Measurements from ENCODE around the gene NAPEPLD.

The NAPEPLD gene

DNA sequence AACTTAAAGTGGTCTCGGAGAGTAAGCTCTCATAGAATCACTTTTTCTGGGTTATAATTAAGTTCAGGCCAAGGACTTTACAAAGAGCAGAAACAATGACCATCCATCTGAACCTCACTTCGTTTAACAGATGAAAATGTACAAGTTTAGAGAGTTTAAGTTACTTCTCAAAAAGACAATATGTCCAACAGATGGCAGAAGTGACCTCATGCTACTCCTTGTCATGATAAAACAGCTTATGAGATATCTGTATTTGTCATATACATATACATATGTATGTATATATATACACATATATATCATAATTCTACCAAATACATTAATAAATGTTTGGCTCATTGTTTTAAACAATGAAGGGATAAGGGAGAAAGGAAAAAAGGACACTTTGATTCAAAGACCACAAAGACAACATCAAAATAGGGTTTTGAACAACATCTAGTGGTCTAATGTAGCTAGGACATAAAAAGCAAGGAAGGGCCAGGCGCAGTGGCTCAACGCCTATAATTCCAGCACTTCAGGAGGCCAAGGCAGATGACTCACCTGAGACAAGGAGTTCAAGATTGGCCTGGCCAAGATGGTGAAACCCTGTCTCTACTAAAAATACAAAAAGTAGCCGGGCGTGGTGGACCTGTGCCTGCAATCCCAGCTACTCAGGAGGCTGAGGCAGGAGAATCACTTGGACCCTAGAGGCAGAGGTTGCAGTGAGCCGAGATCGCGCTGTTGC is 17.8 kb downstream of the NAPEPLD start:
- Histone ChIP-seq H3K4me1 (ENCODE audit: low read length) (no peaks in the 10 kb centered on the region), H4K20me1 (ENCODE audit: insufficient read depth, low read length) (no peaks in the 10 kb centered on the region), H3K4me3 (ENCODE audit: low read length) (no peak overlapping the region), H3K9ac (ENCODE audit: low read length) (no peak overlapping the region), H3K9me3 (replicated peaks; ENCODE audit: insufficient read depth, low read length) (no peaks in the 10 kb centered on the region), H3K79me2 (ENCODE audit: low read length) (no peaks in the 10 kb centered on the region), H3F3A (ENCODE audit: insufficient read depth, low read length) (no peaks in the 10 kb centered on the region), H3K4me2 (ENCODE audit: low read depth, low read length) (no peak overlapping the region), H3K9me2 (replicated peaks; ENCODE audit: insufficient read depth, low read length) (no peaks in the 10 kb centered on the region), H2AFZ (ENCODE audit: low read length) (no peak overlapping the region), H3K36me3 (replicated peaks; ENCODE audit: insufficient read depth, low read length) (no peaks in the 10 kb centered on the region), H3K27ac (ENCODE audit: low read length) (no peak overlapping the region), H3K27me3 (replicated peaks; ENCODE audit: insufficient read depth, low read length) (no peaks in the 10 kb centered on the region)
- no peak for DNase-seq
- TF ChIP-seq EZH2 (optimal IDR thresholded peaks at IDR 0.05; ENCODE audit: low read depth, low read length) (no peak), EZH2phosphoT487 (IDR thresholded peaks at IDR 0.05; ENCODE audit: low read length) (no peak), CTCF (IDR thresholded peaks at IDR 0.05; ENCODE audit: low read length) (no peak)

GRCh38 chr7:103129702-103130549 is 19.0 kb downstream of the NAPEPLD start:
- H4K20me1 ChIP-seq (ENCODE audit: insufficient read depth, low read length) = no peaks in the 10 kb centered on the region
- no peaks in the 10 kb centered on the region for H3K9me2 ChIP-seq (replicated peaks; ENCODE audit: insufficient read depth, low read length)
- TF ChIP-seq CTCF (IDR thresholded peaks at IDR 0.05; ENCODE audit: low read length) = no peak
- no peak for TF ChIP-seq EZH2phosphoT487 (IDR thresholded peaks at IDR 0.05; ENCODE audit: low read length)
- TF ChIP-seq EZH2 (optimal IDR thresholded peaks at IDR 0.05; ENCODE audit: low read depth, low read length) = no peak
- peak overlapping the region; percentile 39 for H3K4me2 ChIP-seq (ENCODE audit: low read depth, low read length)
- DNase-seq = no peak
- H3K9ac ChIP-seq (ENCODE audit: low read length) = no peak overlapping the region
- H3K36me3 ChIP-seq (replicated peaks; ENCODE audit: insufficient read depth, low read length) = no peaks in the 10 kb centered on the region
- no peaks in the 10 kb centered on the region for H3K9me3 ChIP-seq (replicated peaks; ENCODE audit: insufficient read depth, low read length)
- H3K4me1 ChIP-seq (ENCODE audit: low read length) = no peaks in the 10 kb centered on the region
- no peaks in the 10 kb centered on the region for H3K27me3 ChIP-seq (replicated peaks; ENCODE audit: insufficient read depth, low read length)
- H3K4me3 ChIP-seq (ENCODE audit: low read length) = 0 out of 2 replicates have a peak overlapping the region, but pooled peaks have one; percentile 21
- no peaks in the 10 kb centered on the region for H3K79me2 ChIP-seq (ENCODE audit: low read length)
- H3K27ac ChIP-seq (ENCODE audit: low read length) = no peak overlapping the region
- H3F3A ChIP-seq (ENCODE audit: insufficient read depth, low read length) = no peaks in the 10 kb centered on the region
- H2AFZ ChIP-seq (ENCODE audit: low read length) = peak overlapping the region; percentile 28

DNA sequence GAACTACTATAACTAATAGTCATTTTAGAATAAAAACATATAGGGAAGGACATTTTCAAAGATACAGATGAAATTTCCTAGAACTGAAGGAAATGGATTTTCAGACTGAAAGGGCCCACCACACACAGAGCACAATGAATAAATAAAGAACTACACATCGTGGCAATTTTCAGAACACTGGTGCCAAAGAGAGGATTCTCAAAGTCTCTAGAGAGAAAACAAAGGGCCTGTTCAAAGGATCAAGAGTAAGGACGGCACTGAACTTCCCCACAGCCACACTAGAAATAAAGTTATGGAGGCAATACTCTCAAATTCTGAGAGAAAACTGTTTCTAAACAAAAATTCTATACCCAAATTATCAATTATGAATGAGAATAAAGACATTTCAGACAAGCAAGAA is 21.9 kb downstream of the NAPEPLD start:
- no peak overlapping the region for H2AFZ ChIP-seq (ENCODE audit: low read length)
- TF ChIP-seq EZH2phosphoT487 (IDR thresholded peaks at IDR 0.05; ENCODE audit: low read length) (no peak), EZH2 (optimal IDR thresholded peaks at IDR 0.05; ENCODE audit: low read depth, low read length) (no peak), CTCF (IDR thresholded peaks at IDR 0.05; ENCODE audit: low read length) (no peak)
- H3K4me1 ChIP-seq (ENCODE audit: low read length) = no peaks in the 10 kb centered on the region
- no peaks in the 10 kb centered on the region for H3K9me3 ChIP-seq (replicated peaks; ENCODE audit: insufficient read depth, low read length)
- no peak for DNase-seq
- H3K27ac ChIP-seq (ENCODE audit: low read length) = no peak overlapping the region
- H3K79me2 ChIP-seq (ENCODE audit: low read length) = no peaks in the 10 kb centered on the region
- no peaks in the 10 kb centered on the region for H3F3A ChIP-seq (ENCODE audit: insufficient read depth, low read length)
- no peaks in the 10 kb centered on the region for H3K27me3 ChIP-seq (replicated peaks; ENCODE audit: insufficient read depth, low read length)
- H3K36me3 ChIP-seq (replicated peaks; ENCODE audit: insufficient read depth, low read length) = no peaks in the 10 kb centered on the region
- no peak overlapping the region for H3K4me2 ChIP-seq (ENCODE audit: low read depth, low read length)
- H3K4me3 ChIP-seq (ENCODE audit: low read length) = no peak overlapping the region
- H4K20me1 ChIP-seq (ENCODE audit: insufficient read depth, low read length) = no peaks in the 10 kb centered on the region
- no peaks in the 10 kb centered on the region for H3K9me2 ChIP-seq (replicated peaks; ENCODE audit: insufficient read depth, low read length)
- no peak overlapping the region for H3K9ac ChIP-seq (ENCODE audit: low read length)
